CD4-positive, alpha-beta memory T cell (primary cell): Measurements from ENCODE around the gene CRYBB3. TPM values are rescaled to one million over a fixed set of nuclear protein-coding genes. Genes with fewer than 3 reads are reported as not detected.

Experiments
- CTCF ChIA-PET: fragments of 350-600 bp; sonication (Branson Sonifier 250); formaldehyde crosslinking; loops from one replicate; lab custom pipeline; 2021; ENCODE audit warnings: inconsistent platforms; ENCODE audit not compliant: partially characterized antibody; lab: Charles Lee
- POLR2A ChIA-PET: fragments of 350-600 bp; sonication (Branson Sonifier 250); formaldehyde crosslinking; loops from one replicate; lab custom pipeline; 2021; ENCODE audit not compliant: partially characterized antibody; lab: Charles Lee
- DNase-seq, 5 donors: peaks; one replicate each; pipeline versions ENCODE4 v3.0.0 to v3.0.0-alpha.2; 2020 to 2022; ENCODE audit warnings: mixed read lengths in 1 of 5
- H3K27ac ChIP-seq: one replicate; pipeline ENCODE4 v1.7.0; 2013; ENCODE audit warnings: low read depth, low read length
- H3K27me3 ChIP-seq: 2 replicates; pipeline ENCODE4 v1.7.0; 2013; ENCODE audit warnings: mild to moderate bottlenecking, low read length, moderate library complexity; ENCODE audit not compliant: insufficient read depth
- H3K36me3 ChIP-seq: 2 replicates; pipeline ENCODE4 v1.7.0; 2013; ENCODE audit warnings: mild to moderate bottlenecking, low read length, moderate library complexity; ENCODE audit not compliant: insufficient read depth
- H3K4me1 ChIP-seq: 2 replicates; pipeline ENCODE4 v1.7.0; 2013; ENCODE audit warnings: mild to moderate bottlenecking, low read length, moderate library complexity; ENCODE audit not compliant: insufficient read depth
- H3K4me3 ChIP-seq, 2 donors: one replicate each; pipeline ENCODE4 v1.7.0; 2013; ENCODE audit warnings: low read length in 2 of 2, mild to moderate bottlenecking in 1 of 2
- H3K9me3 ChIP-seq, 2 donors: one replicate each; pipeline ENCODE4 v1.7.0; 2013; ENCODE audit warnings: low read length in 2 of 2, control low read depth in 1 of 2; ENCODE audit not compliant: control insufficient read depth in 1 of 2
- H3K27ac Mint-ChIP-seq, 7 donors: one replicate each; pipeline ENCODE4 v1.8.0; 2020 to 2021; ENCODE audit warnings: mixed read lengths in 7 of 7, mild to moderate bottlenecking in 6 of 7, inconsistent platforms in 3 of 7, moderate library complexity in 3 of 7
- H3K27me3 Mint-ChIP-seq, 2 donors: one replicate each; pipeline ENCODE4 v1.8.0; 2020 to 2021; ENCODE audit warnings: mixed read lengths in 2 of 2
- H3K36me3 Mint-ChIP-seq, 2 donors: one replicate each; pipeline ENCODE4 v1.8.0; 2020 to 2021; ENCODE audit warnings: mixed read lengths in 2 of 2, inconsistent platforms in 1 of 2, mild to moderate bottlenecking in 1 of 2
- H3K4me1 Mint-ChIP-seq, 4 donors: one replicate each; pipeline ENCODE4 v1.8.0; 2020 to 2021; ENCODE audit warnings: mixed read lengths in 4 of 4, mild to moderate bottlenecking in 1 of 4
- H3K4me3 Mint-ChIP-seq, 8 donors: one replicate each; pipeline ENCODE4 v1.8.0; 2020 to 2021; ENCODE audit warnings: mixed read lengths in 8 of 8, mild to moderate bottlenecking in 7 of 8, moderate library complexity in 6 of 8, inconsistent platforms in 3 of 8
- H3K9me3 Mint-ChIP-seq, 8 donors: one replicate each; pipeline ENCODE4 v1.8.0; 2020 to 2021; ENCODE audit warnings: mixed read lengths in 8 of 8, mild to moderate bottlenecking in 5 of 8, inconsistent platforms in 3 of 8, moderate library complexity in 1 of 8
- intact Hi-C: fragments of 100-400 bp; cut with micrococcal nuclease; formaldehyde crosslinking; loops from one replicate; pipeline ENCODE4 v1.15.1; 2023
- polyA plus RNA-seq, 2 donors: library from polyadenylated mRNA; unstranded; fragments of 300-500 nt; fragmentation: Illumina TruSeq; gene quantifications; one replicate each; pipeline ENCODE4 v1.2.3, GENCODE V29; 2021
- total RNA-seq, 2 experiments: library from RNA; stranded (reverse); gene quantifications; one replicate each; pipeline ENCODE4 v1.2.3, GENCODE V29; 2021

CRYBB3 gene
- total RNA-seq (not detected), polyA plus RNA-seq (not detected)

GRCh38 chr22:25199731-25200520 is at the start of gene CRYBB3:
Gene CRYBB3 (plus strand): TSS chr22:25199858. CDS start chr22:25201397, 1,539 bp downstream.
- ChIA-PET CTCF (interaction anchor here (1.2 kb wide), 1 partner anchor 9 kb away, joined by 3 read pairs; no protein-coding TSS in a partner anchor), POLR2A (no interaction called here)
- H3K27ac Mint-ChIP-seq = peak within 1 kb of the TSS in 1 of 7 donors; percentile 18
- no peaks in the 10 kb centered on the region for H3K4me1 ChIP-seq
- H3K4me1 Mint-ChIP-seq = peaks cover 0 to 3% (median under 1%) of the 10 kb centered on the region in 4 donors
- H3K27me3 ChIP-seq = no peaks in the 10 kb centered on the region
- no peak within 1 kb of the TSS for H3K27ac ChIP-seq
- intact Hi-C loops = loop anchor here (2.0 to 10.0 kb wide), 2 partner anchors 71 to 135 kb away; no protein-coding TSS in a partner anchor
- no peaks in the 10 kb centered on the region for H3K36me3 ChIP-seq
- DNase-seq = no peak
- H3K9me3 ChIP-seq = no peaks in the 10 kb centered on the region
- no peaks in the 10 kb centered on the region for H3K36me3 Mint-ChIP-seq
- H3K4me3 Mint-ChIP-seq = no peak within 1 kb of the TSS
- no peak within 1 kb of the TSS for H3K4me3 ChIP-seq
- no peaks in the 10 kb centered on the region for H3K9me3 Mint-ChIP-seq
- no peaks in the 10 kb centered on the region for H3K27me3 Mint-ChIP-seq

DNA sequence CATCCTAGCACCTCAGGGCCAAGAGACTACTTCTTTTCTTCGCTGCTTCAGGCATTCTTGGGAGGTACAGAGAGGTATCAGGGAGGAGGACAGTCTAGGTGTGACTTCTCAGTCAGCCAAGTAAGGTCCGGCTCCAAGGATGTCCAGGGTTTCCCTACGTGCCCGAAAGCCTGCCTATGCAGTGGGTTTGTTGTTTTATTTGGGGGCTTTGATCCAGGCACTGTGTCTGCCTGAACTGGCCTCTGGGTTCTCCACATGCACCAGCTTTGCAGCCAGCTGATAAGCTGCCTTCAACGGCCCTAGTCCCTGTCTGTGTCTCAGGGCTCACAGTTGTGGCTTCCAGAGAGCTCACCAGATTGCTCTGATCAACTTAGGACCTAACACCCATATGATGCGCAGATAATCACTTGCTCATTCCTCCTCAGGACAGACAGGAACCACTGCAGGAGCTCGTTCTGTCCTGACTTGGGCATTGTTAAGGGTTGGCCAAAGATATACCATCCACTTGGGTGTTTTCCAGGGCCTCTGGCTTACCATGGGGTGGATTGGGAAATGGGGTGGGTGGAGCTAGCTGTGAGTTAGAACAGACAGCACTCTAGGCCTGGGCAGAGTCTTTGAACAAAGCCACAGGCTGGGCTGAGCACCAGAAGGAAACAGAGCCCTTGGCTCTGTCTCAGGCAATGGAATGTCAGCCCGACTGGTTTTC is 45.5 kb upstream of the CRYBB3 start:
- DNase-seq = no peak
- H3K4me3 ChIP-seq = no peak overlapping the region
- Mint-ChIP-seq H3K9me3 (no peaks in the 10 kb centered on the region), H3K27ac (no peak overlapping the region), H3K36me3 (no peaks in the 10 kb centered on the region), H3K4me1 (peaks cover 0 to 2% (median 0%) of the 10 kb centered on the region in 4 donors), H3K4me3 (no peak overlapping the region), H3K27me3 (no peaks in the 10 kb centered on the region)
- intact Hi-C loops = no loop called here
- H3K27ac ChIP-seq = no peak overlapping the region
- H3K9me3 ChIP-seq = no peaks in the 10 kb centered on the region
- no peaks in the 10 kb centered on the region for H3K36me3 ChIP-seq
- H3K4me1 ChIP-seq = no peaks in the 10 kb centered on the region
- ChIA-PET CTCF (no interaction called here), POLR2A (no interaction called here)
- H3K27me3 ChIP-seq = no peaks in the 10 kb centered on the region

DNA sequence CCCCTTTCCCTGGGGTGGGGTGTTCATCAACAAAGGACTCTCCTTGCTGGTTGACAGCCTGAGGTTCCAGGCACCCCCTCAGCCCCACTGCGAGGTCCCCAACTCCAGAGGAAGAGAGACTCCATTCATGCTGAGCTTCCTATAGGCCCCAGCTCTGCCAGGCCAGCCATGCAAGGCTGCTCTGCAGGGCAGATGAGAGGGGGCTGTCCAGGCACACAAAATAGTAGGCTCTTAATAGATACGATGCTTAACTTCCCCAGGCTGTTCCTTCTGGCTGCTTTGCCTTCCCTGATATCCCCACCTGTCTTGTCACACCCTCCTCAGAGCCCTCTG is 45.0 kb upstream of the CRYBB3 start:
- no peak overlapping the region for H3K27ac Mint-ChIP-seq
- no peaks in the 10 kb centered on the region for H3K27me3 Mint-ChIP-seq
- no peak for DNase-seq
- no peaks in the 10 kb centered on the region for H3K9me3 Mint-ChIP-seq
- CTCF ChIA-PET = no interaction called here
- Histone ChIP-seq H3K9me3 (no peaks in the 10 kb centered on the region), H3K36me3 (no peaks in the 10 kb centered on the region), H3K27ac (no peak overlapping the region), H3K27me3 (no peaks in the 10 kb centered on the region), H3K4me3 (no peak overlapping the region), H3K4me1 (no peaks in the 10 kb centered on the region)
- H3K36me3 Mint-ChIP-seq = no peaks in the 10 kb centered on the region
- peaks cover 0 to 2% (median 0%) of the 10 kb centered on the region in 4 donors for H3K4me1 Mint-ChIP-seq
- intact Hi-C loops = no loop called here
- POLR2A ChIA-PET = no interaction called here
- no peak overlapping the region for H3K4me3 Mint-ChIP-seq

DNA sequence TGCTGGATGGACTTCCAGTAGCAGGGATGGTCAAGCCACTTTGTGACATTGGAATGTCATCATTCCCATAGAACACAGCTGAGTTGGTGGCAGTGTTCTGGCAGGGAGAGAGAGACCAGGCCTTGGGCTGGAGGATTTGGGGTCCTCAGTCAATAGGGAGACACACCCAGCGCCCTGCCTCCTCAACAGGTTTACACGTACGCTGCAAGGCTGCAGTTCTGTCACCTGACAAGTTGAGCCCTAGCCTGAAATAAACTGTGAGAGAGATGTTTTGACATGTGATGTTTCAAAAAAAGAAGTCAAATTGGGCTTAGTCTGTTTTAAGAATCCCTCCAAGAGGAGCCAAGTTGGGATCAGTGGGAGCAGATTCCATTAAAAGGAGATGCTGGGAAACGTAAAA is 42.9 kb upstream of the CRYBB3 start:
- Histone ChIP-seq H3K9me3 (no peaks in the 10 kb centered on the region), H3K36me3 (no peaks in the 10 kb centered on the region), H3K27ac (no peak overlapping the region), H3K4me1 (no peaks in the 10 kb centered on the region), H3K4me3 (no peak overlapping the region), H3K27me3 (no peaks in the 10 kb centered on the region)
- Mint-ChIP-seq H3K4me1 (peaks cover 0 to 2% (median 0%) of the 10 kb centered on the region in 4 donors), H3K36me3 (no peaks in the 10 kb centered on the region), H3K27ac (peak overlapping the region in 2 of 7 donors; percentile 1 to 39), H3K9me3 (no peaks in the 10 kb centered on the region), H3K4me3 (no peak overlapping the region), H3K27me3 (no peaks in the 10 kb centered on the region)
- ChIA-PET CTCF (no interaction called here), POLR2A (no interaction called here)
- DNase-seq = no peak
- intact Hi-C loops = no loop called here

DNA sequence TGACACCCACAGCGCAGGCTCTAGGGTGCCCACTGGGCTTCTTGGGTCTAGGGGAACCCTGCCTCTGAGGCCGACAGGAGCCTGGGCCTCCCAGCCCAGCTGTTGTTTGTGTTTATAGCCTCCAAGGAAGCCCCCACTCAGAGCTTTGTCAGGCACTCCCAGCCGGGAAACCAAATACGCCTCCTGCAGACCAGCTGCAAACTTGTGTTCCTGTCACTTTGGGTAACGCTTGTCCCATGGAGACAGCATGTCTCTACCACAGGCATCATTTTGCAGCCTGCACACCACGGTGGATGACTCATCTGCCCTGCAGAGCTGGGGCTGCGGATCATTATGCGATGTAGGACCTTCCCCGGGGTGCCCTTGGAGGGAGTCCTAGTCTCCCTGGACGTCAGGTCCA is 40.6 kb upstream of the CRYBB3 start:
- Histone ChIP-seq H3K4me3 (no peak overlapping the region), H3K36me3 (no peaks in the 10 kb centered on the region), H3K9me3 (no peaks in the 10 kb centered on the region), H3K4me1 (no peaks in the 10 kb centered on the region), H3K27ac (no peak overlapping the region), H3K27me3 (no peaks in the 10 kb centered on the region)
- ChIA-PET CTCF (no interaction called here), POLR2A (no interaction called here)
- no peak for DNase-seq
- Mint-ChIP-seq H3K27ac (no peak overlapping the region), H3K9me3 (no peaks in the 10 kb centered on the region), H3K27me3 (no peaks in the 10 kb centered on the region), H3K4me1 (peaks cover 0 to 2% (median 0%) of the 10 kb centered on the region in 4 donors), H3K4me3 (no peak overlapping the region), H3K36me3 (no peaks in the 10 kb centered on the region)
- intact Hi-C loops = no loop called here

DNA sequence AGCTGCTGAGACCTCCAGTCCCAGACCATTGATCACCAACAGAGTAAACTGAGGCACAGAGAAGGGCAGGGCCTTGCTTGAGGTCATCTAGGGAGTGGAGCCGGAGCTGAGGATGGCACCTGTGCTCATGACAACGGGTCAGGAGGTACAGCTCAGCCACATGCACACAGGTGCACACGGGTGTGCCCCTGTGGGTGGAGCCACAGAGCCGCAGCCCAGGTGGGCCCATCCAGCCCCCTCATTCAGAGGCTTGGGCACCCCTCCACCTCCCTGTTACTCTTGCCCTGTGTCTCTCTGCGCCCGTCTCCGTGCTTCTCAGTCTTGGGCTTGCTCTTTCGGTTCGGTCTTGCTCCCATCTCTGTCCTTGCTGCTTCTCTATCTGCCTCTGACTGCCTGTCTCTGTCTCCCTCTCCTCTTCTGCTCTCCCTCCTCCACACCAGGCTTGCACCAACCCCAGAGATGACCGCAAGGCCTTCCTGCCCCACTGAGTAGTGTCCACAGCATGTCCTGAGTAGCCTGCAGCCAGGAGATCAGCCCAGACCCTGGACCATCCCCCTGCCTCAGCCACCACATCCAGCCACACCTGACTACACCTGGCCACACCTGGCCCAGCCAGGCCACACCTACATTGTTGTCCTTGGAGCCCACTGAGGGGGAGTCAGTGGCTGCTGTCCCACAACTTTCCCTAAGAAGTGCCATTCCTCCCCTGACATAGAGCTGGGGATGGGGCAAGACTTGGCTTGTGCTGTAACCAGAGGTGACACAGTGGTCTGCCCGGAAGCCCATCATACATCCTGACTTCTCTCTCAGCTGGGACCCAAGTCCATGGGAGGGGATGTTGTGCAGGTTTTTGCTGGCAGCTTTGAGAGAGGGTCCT is 39.3 kb upstream of the CRYBB3 start:
- Mint-ChIP-seq H3K27ac (peak overlapping the region in 1 of 7 donors; percentile 24), H3K27me3 (no peaks in the 10 kb centered on the region)

More for the DNA sequence above, 39.3 kb upstream of the CRYBB3 start:
- Mint-ChIP-seq H3K9me3 (no peaks in the 10 kb centered on the region), H3K4me3 (no peak overlapping the region), H3K4me1 (peaks cover 0 to 2% (median under 1%) of the 10 kb centered on the region in 4 donors), H3K36me3 (no peaks in the 10 kb centered on the region)
- Histone ChIP-seq H3K27me3 (no peaks in the 10 kb centered on the region), H3K9me3 (no peaks in the 10 kb centered on the region), H3K4me3 (no peak overlapping the region), H3K27ac (no peak overlapping the region), H3K36me3 (no peaks in the 10 kb centered on the region), H3K4me1 (no peaks in the 10 kb centered on the region)
- POLR2A ChIA-PET = no interaction called here
- intact Hi-C loops = no loop called here
- no peak for DNase-seq
- CTCF ChIA-PET = interaction anchor here (0.8 kb wide), 1 partner anchor 79 kb away, joined by 4 read pairs; no protein-coding TSS in a partner anchor
